ENCODE measurements around the gene IFNL1.

DNA sequence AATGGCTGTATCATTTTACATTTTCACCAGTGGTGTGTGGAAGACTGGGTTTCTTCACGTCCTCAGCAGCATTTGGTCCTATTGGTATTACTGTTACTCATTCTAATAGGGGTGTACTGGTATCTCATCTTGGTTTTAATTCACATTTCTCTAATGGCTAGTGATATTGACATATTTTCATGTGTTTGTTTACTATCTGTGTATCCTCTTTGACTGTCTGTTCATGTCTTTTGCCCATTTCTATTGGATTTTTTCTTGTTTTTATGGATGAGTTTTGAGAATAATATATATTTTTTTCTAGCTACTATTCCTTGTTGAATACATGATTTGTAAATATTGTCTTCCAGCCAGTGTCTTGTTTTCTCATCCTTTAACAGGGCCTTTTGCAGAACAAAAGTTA lies 14.2 kb upstream of the IFNL1 start:
- TF ChIP-seq POLR2A (IDR thresholded peaks at IDR 0.05; ENCODE audit: low read depth, low read length): no peak
- no peak for TF ChIP-seq POLR2AphosphoS5 (IDR thresholded peaks at IDR 0.05; ENCODE audit: low read depth, low read length)
- no peak for TF ChIP-seq TAF1 (IDR thresholded peaks at IDR 0.05; ENCODE audit: borderline replicate concordance, low read depth, low read length)
